NCI-H82 treated with DMSO at 0.1 percent for 48 hours (cell line): ENCODE measurements around the gene RNF4.
A peak's percentile ranks its signal among the peaks of the same experiment; 100 is the strongest.

Source experiments
- DNase-seq: peaks from one replicate; lab custom pipeline; 2025; ENCODE audit not compliant: unreplicated experiment; lab: John Stamatoyannopoulos, UW

Gene RNF4

GRCh38 chr4:2437475-2438215 is 31.3 kb upstream of the RNF4 start:
- no peak for DNase-seq

GRCh38 chr4:2438822-2439718 is 29.8 kb upstream of the RNF4 start:
- DNase-seq = no peak

DNA sequence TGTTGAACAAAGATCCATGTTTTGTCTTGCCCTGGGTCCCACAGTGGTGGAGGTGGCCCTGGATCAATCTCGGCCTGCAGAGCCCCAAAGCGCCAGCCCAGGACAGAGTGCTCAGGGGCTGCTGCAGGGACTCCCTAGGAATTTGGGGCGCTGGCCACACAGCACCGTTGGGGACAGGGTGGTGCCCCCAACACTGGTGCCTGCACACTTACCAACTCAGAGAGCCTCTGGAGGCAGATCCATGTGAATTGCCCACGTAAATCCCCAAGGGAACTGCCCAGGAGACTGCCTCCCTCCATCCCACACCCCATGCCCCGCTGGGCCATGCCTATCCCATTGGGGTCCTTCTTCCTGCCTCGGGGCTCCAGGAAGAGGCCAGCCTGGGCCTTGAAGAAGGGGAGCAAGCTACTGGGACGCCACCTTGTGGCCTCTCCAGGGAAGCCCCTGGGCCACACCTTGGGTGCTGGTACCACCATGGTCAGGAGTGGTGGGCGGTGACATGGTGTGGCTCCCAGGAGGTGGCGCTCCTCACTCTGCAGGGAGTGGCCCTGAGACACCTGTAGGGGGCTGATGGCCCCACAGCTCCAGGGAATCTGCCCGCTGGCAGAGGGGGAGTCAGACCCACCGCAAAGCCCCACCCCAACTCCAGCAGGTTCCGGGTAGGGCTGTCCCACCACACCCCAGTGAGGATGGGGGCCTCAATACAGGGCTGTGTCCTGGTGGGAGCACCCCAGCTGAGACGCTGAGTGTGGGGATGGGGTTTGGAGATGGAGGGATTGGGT is 27.3 kb upstream of the RNF4 start:
- DNase-seq = peak; percentile 38

- no peak for DNase-seq
These were observed 26.5 kb upstream of the RNF4 start for GRCh38 chr4:2442175-2442993.

- no peak for DNase-seq
These were observed 25.7 kb upstream of the RNF4 start for GRCh38 chr4:2443061-2443730.

- no peak for DNase-seq
These were observed 24.8 kb upstream of the RNF4 start for GRCh38 chr4:2443956-2444740.

DNA sequence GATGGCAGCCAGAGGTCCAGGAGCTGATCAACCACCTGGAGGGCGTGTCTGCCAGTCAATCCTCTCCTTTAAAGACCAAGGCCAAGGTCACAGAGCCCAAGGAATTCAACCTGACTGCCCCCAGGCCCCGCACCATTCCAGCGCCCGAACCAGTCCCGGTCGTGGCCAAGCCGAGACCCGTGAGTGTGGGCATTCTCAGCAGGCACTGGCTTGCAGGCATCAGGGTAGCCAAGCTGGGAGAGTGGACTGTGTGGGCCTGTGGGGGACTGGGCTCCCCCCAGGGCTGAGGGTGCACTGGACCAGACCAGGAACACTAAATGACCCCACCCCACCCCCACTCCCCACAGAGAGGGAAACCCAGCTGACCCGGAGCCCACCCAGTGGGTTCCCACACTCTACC is 23.8 kb upstream of the RNF4 start:
- DNase-seq = no peak

GRCh38 chr4:2445571-2445970 is 23.3 kb upstream of the RNF4 start:
- DNase-seq = no peak

GRCh38 chr4:2446656-2447564 is 22.0 kb upstream of the RNF4 start:
- no peak for DNase-seq

DNA sequence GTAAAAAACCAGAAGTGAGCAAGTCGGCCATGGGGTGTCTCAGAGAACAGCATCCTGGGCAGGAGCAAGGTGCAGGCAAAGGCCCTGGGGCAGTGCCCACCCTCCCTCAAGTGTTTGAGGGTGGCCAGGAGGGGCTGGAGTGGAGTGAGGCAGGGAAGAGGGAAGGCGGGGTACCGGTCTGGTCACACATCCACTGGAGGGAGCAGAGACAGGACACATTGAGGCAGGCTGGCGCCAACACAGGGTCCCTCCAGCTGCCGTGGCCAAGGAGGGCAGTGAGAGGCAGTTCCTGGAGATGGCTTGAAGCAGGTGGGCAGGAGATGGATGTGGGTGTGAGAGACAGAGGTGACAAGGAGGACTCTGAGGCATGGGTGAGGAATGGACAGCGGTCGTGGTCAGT is 20.3 kb upstream of the RNF4 start:
- DNase-seq = no peak

DNA sequence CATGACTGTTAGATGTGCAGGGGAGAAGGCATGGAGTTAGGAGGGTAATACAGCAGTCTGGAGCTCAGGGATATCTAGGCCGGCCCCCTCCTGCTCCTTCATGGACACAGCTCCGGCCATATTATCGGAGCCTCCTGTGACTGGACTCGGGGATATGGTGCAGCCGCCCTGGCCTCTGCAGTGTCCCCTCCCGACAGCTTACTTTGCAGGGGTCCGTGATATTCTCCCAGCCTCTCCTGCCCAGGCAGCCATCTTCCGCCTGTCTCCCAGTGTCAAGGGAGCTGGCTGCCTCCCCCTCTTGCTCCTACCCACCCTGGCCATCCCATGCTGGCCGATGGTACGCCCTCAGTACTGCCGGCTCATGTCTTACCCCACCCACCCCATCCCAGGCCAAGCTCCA is 19.9 kb upstream of the RNF4 start:
- DNase-seq = no peak

GRCh38 chr4:2449511-2450392 is 19.2 kb upstream of the RNF4 start:
- no peak for DNase-seq

GRCh38 chr4:2450394-2451035 is 18.4 kb upstream of the RNF4 start:
- DNase-seq = no peak

- DNase-seq = no peak
These were observed 17.8 kb upstream of the RNF4 start for GRCh38 chr4:2451036-2451520.

DNA sequence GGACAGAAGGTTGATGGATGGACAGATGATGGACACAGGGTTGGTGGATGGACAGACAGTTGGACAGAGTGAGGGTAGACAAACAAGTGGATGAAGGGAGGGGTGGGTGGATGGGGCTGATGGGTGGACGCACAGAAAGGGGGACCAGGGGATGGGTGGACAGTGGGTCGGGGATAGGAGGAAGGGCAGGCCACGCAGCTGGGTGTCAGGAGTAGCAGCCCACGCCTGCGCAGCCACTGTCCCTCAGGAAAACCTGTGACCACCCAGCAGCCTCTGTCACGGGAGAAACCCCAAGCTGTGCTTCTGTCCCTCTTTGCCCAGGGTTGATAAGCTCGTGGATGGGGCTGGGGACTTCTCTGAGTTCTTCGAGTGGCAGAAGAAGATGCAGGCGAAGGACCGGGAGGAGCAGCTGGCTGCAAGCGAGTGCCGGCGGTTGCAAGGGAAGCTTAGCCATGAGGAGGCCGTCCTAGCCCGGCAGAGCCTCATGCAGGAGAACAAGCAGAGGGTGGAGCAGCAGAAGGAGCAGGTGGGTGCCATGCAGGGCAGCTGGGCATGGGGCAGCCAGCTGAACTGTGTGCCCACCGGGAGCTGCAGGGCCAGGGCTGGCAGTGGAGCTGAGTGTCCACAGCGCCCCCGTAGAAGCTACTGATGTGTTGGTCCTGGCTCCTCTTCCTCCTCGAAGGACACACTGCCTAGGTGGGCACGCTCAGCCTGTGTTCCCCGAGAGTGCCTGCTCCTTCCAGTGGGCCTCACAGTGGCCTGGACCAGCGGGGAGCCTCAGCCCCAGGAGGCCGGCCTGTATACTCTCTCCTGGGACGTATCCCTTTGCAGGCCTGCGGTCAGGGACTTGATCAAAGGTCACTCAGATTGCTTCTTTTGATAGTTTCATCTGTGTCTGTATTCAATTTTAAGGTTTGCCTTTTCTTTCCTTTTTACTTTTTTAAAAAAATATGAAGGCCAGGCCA is 16.8 kb upstream of the RNF4 start:
- no peak for DNase-seq
